ENCODE data around the gene RHEBL1.

RHEBL1 gene

GRCh38 chr12:49018261-49019119 lies 51.3 kb downstream of the RHEBL1 start, which contains the start of gene PRKAG1:
Gene PRKAG1 (minus strand): TSS chr12:49018776. CDS start chr12:49018740, 36 bp downstream.
- peak; percentile 83 for DNase-seq

- no peak for DNase-seq
These were observed 51.9 kb downstream of the RHEBL1 start for GRCh38 chr12:49017891-49018260.

- DNase-seq: no peak
These were observed 54.6 kb downstream of the RHEBL1 start for GRCh38 chr12:49015196-49015595.
